ENCODE results near the gene ASTN2.

- TF ChIP-seq YY1 (IDR thresholded peaks at IDR 0.05; ENCODE audit: insufficient read depth, insufficient read length): no peak
- TF ChIP-seq SUZ12 (IDR thresholded peaks at IDR 0.05; ENCODE audit: extremely low read depth, insufficient read depth, insufficient read length): no peak
- no peak for TF ChIP-seq ZNF274 (IDR thresholded peaks at IDR 0.05; ENCODE audit: low read depth, low read length)
These were observed 923.6 kb downstream of the ASTN2 start for GRCh38 chr9:116491219-116491618.

All from NT2/D1 (cell line).